Hypothalamus (tissue), 51 donors: ENCODE data around the gene ZBTB8OS.
"Not testable (repeated sequence)": the region's sequence is repeated elsewhere in the genome, so short reads cannot be mapped to it uniquely, and the experiment has no call there.

Source experiments
- DNase-seq, 51 donors: peaks; one replicate each; lab custom pipeline; 2025; lab: John Stamatoyannopoulos, UW

Gene ZBTB8OS

DNA sequence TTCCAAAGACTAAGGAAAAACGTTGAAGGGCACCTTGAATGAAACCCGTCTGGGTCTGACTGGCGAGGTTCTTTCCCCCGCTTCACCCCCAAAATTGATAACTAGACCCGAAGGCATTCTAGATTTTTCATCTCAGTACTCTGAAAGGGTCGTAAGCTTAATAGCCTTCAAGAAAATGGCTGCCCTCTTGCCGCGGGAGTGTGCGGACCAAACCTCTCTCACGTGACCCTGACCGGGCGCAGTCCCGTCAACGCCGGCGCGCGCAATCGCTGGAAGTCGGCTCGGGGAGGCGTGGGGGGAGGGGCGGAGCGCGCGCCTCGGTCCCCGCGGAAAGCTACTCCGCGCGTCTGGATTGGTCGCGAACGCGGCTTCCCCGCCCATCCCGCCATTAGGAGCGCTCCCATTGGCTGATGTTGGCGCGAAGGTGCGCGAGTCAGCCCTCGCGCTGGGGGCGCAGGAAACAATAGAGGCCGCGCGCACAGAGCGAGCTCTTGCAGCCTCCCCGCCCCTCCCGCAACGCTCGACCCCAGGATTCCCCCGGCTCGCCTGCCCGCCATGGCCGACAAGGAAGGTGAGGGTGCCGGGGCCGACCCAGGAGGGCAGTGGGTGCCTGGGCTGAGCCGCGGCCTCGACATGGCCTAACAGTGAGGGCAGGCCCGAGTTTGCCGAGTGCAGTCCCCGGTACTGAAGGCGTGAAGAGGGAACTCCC lies 556 bp upstream of the ZBTB8OS start, which contains the start of gene RBBP4:
Gene RBBP4 (plus strand): TSS at position 457 of the 709 bp plus-strand sequence. CDS start 99 bp downstream, at position 556.
- peak; percentile 83 to 99 (median 95) for DNase-seq

DNA sequence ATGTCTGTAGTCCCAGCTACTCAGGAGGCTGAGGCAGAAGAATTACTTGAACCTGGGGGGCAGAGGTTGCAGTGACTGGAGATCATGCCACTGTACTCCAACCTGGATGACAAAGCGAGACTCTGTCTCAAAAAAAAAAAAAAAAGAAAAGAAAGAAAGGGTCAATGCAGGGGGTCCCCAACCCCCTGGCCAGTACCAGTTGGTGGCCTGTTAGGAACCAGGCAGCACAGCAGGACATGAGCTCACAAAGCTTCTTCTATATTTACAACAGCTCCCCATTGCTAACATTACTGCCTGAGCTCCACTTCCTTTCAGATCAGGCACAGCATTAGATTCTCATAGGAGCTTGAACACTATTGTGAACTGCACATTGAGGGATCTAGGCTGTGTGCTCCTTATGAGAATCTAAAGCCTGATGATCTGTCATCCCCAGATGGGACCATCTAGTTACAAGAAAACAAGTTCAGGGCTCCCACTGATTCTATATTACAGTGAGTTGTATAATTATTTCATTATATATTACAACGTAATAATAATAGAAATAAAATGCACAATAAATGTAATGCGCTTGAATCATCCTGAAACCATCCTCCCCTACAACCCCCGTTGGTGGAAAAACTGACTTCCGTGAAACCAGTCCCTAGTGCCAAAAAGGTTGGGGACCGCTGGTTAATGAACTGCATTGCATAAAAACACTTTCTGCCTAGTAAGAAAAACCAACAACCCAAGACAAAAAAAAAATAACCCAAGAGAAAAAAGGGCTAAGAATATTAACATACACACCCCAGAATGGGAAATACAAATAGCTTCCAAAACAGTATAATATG lies 2.8 kb downstream of the ZBTB8OS start:
- no peak for DNase-seq

DNA sequence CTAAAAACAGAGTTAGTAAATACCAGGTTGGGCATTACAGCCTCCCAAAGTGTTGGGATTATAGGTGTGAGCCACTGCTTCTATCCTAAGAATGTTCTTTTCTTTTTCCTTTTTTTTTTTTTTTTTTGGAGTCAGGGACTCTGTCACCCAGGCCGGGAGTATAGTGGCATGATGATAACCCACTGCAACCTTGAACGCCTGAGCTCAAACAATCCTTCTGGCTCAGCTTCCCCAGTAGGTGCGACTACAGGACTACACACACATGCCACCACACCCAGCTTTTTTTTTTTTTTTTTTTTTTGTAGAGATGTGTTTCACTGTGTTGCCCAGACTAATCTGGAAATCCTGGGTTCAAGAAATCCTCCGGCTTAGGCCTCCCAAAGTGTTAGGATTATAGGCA lies 5.9 kb downstream of the ZBTB8OS start:
- DNase-seq, result no peak

DNA sequence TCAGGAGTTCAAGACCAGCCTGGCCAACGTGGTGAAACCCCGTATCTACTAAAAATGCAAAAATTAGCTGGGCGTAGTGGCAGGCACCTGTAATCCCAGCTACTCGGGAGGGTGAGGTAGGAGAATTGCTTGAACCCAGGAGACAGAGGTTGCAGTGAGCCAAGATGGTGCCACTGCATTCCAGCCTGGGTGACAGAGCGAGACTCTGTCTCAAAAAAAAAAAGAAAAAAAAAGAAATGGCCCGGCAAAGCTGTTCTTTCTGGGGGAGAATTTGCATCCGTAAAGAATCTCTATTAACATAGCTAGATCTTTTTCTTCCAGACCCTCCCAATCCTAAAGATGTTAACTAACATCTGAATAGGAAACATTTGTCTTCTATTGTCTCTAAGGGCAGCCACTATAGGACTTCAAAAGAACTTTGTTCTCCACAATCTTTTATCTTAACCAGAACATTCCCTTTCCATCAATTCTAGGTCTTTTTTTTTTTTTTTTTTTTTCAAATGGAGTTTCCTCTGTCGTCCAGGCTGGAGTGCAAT lies 8.0 kb downstream of the ZBTB8OS start:
- not testable (repeated sequence) for DNase-seq

DNA sequence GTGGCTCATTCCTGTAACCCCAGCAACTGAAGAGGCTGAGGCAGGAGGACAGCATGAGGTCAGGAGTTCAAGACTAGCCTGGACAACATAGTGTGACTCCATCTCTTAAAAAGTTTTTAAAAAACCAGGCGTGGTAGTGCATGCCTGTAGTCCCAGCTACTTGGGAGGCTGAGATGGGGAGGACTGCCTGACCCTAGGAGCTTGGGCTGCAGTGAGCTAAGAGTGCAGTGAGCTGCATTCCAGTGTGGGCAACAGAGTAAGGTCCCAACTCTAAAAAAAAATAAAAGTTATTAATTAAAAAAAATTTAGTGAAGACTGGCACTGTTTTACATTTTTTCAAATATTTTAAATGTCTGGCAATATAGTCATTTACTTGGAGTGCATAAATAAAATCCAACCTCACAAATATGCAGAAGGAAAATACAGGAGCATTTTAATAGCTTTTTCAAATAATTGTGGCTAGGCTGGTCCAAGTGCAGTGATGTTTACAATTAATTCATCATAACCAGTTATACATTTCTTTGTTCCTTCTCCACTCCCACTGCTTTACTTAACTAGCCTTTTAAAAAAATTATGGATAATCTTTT lies 10.8 kb downstream of the ZBTB8OS start:
- no peak for DNase-seq

DNA sequence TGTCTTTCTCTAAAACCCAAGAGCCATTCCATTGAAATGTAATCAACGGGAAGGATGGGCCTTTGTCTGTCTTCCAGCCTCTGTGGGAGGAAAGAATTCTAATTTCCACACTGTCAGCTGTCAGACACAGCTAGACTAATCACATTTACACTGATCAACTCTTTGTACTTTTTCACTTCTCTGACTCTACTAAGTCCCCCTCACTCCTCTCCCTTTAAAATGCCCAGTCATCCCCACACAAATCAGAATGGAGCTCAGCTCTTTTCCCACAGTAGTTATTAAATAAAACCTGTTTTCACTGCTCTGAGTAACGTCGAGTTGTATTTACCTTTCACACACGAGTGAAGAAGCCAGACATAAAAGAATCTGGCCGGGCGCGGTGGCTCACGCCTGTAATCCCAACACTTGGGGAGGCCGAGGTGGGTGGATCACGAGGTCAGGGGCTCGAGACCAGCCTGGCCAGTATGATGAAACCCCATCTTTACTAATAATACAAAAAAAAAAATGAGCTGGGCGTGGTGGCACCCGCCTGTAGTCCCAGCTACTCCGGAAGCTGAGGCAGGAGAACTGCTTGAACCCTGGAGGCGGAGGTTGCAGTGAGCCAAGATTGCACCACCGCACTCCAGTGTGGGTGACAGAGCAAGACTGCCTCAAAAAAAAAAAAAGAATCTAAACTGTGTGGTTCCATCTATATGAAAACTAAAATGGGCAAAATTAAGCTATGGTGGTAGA lies 13.3 kb downstream of the ZBTB8OS start:
- DNase-seq, result no peak

DNA sequence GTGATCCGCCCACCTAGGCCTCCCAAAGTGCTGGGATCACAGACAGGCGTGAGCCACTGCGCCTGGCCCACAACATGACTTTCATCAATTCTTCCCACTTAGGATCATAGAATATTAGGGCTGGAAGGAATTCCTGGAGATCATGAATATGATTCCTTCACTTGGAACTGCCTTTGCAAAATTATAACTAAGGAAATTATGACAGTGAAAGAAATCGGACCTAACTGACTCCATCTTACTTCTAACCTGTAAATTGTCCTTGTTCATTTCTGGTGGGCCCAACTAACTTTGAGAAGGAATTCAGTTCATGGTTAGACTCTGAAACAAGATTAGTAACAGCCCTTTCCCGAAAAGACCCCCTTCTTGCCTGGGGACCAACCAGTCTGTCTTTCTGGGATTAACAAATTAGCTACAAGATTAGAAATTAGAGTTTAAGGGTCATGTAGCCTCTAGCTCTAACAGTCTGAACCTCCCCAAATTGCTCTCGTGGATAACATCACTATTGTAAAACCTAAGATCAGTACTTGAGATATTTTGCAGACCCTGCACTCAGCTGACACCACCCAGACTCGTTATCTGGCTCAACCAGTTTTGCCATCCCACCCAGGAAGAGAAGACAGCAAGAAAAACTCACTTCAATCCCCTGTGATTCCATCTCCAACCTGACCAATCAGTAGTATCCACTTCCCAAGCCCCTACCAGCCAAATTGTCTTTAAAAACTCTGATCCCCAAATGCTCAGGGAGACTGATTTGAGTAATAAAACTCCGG lies 14.7 kb downstream of the ZBTB8OS start:
- no peak for DNase-seq

DNA sequence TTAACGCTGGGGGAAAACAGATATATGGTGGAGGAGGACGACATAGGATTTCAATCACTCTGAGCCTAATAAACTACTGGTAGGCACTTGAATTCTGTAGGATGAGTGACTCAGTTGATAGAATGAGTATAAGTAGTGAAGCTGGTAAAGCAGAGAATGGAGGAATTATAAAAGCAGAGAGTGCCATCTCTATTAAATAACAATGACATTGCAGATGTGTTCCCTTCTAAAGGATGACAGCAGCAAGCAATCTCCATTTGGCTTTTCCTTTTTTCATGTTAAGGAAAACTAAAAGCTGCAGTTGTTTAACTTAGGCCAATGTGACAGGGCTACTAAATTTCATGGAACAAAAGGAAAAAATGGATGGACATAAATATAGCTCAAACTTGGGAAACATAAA lies 17.5 kb downstream of the ZBTB8OS start:
- DNase-seq, result no peak

DNA sequence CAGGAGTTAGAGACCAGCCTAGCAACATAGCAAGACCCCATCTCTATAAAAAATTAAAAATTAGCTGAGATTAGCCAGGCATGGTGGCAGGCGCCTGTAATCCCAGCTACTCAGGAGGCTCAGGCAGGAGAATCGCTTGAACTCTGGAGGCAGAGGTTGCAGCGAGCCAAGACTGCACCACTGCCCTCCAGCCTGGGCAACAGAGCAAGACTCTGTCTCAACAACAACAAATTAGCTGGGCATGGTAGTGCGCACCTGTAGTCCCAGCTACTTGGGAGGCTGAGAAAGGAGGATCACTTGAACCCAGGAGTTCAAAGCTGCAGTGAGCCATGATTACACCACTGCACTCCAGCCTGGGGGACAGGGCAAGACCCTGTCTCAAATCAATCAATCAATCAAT lies 20.2 kb downstream of the ZBTB8OS start:
- not testable (repeated sequence) for DNase-seq

DNA sequence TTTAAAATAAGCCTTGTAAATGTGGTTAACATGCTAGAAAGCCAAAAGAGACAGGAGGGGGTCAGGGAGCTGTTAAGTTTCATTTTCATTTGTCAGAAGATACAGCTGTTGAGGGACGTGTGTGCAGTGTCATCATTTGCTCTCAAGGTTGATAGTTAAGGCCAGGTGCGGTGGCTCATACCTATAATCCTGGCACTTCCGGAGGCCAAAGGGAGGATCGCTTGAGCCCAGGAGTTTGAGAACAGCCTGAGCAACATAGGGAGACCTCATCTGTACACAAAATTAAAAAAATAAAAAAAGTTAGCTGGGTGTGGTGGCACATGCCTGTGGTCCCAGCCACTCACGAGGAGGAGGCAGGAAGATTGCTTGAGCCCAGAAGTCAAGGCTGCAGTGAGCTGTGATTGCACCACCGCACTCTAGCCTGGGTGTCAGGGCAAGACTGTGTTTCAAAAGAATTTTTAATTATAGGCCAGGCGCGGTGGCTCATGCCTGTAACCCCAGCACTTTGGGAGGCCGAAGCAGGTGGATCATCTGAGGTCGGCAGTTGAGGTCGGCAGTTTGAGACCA lies 22.7 kb downstream of the ZBTB8OS start:
- DNase-seq, result no peak

DNA sequence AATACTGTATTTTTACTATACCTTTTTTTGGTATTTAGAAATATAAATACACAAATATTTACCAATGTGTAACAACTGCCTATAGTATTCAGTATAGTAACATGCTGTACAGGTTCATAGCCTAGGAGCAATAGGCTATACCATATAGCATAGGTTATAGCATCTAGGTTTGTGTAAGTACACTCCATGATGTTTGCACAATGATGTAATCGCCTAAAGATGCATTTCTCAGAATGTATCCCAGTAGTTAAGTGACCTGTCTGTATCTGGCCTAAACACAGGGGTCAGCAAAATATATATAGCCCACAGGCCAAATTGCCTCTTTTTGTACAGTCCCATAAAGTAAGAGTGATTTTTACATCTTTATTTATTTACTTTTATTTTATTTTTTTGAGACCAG lies 24.2 kb downstream of the ZBTB8OS start:
- no peak for DNase-seq

DNA sequence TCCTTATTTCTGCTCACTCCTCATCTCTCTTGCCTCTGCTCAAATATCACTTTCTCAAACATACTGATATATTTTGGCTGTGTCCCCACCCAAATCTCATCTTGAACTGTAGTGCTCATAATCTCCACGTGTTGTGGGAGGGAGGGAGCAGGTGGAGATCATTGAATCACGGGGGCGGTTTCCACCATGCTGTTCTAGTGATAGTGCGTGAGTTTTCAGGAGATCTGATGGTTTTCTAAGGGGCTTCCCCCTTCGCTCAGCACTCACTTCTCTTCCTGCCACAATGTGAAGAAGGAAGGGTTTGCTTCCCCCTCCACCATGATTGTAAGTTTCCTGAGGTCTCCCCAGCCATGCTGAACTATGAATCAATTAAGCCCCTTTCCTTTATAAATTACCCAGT lies 26.6 kb downstream of the ZBTB8OS start:
- DNase-seq, result no peak

DNA sequence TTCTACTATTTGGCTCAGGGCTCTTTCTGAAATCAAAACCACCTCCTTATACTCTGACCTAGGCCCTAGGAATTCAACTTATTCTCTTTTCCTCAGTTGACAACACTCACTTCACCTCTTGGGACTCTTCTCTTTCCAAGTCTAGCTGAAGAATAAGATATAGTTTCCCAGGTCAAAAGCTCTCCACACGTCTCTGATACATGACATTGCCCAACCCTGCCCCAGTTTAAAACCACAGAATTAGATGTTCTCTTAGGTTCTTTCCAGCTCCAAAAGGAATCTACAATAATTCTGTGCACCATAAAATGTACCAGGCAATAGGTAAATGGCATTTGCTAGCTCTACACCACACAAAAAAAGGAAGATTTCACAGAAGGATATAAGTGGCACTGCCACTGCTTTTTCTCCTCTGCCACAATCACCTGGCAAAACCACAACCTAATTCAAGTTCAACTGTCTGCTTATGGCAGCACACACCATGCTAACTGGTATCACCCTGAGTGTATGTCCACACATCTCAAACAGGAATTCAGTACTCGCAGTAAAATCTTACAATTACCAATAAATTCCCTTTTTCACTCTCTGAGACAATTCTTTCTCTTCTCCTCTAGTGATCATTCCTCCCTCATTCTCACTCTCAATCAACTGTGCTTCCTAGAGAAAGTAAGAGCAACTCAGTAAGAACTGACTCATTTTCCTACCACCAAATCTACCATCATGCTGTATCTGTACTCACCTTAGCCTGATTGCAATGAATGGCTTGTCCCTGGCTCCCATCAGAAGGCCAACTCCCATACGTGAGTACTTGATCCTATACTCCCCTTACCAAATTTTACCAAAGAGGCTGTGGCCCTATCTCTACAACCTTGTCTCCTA lies 27.3 kb downstream of the ZBTB8OS start:
- no peak for DNase-seq

DNA sequence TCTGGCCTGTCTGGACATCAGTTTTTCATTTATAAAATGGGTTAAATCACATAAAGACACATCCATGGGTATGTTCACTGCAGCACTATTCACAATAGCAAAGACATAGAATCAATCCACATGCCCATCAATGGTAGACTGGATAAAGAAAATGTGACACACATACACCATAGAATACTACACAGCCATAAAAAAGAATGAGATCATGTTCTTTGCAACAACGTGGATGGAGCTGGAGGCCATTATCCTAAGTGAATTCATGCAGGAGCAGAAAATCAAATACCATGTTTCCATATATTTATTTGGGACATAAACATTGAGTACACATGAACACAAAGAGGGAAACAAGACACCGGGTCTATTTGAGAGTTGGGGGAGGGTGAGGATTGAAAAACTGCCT lies 28.1 kb downstream of the ZBTB8OS start:
- DNase-seq, result no peak

DNA sequence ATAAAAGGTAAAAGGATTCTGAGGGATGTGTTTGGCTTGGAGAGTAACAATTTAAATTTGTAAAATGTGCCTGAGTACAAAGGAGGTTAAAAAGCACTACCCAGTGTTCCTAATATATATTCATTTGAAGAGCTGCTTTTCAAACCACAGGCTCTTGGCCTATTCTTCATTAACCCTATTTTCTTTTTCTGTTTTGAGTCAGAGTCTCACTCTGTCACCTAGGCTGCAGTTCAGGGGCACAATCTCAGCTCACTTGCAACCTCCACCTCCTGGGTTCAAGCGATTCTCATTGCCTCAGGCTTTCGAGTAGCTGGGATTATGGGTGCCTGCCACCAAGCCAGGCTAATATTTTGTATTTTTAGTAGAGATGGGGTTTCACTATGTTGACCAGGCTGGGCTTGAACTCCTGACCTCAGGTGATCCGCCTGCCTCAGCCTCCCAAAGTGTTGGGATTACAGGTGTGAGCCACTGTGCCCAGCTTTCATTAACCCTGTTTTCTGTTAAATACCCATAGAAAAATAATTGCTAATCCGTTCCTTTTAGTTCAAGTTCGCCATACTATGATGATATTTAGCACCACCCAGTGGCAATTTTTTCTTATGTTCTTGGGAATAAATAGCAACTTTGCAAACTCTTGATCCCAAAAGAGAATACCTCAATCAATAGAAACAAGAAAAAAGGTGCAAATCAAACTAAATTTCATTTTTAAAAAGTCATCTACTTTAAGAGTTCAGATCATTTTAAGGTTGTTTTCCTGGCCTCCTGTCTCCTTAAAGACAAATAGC lies 30.5 kb downstream of the ZBTB8OS start:
- no peak for DNase-seq

DNA sequence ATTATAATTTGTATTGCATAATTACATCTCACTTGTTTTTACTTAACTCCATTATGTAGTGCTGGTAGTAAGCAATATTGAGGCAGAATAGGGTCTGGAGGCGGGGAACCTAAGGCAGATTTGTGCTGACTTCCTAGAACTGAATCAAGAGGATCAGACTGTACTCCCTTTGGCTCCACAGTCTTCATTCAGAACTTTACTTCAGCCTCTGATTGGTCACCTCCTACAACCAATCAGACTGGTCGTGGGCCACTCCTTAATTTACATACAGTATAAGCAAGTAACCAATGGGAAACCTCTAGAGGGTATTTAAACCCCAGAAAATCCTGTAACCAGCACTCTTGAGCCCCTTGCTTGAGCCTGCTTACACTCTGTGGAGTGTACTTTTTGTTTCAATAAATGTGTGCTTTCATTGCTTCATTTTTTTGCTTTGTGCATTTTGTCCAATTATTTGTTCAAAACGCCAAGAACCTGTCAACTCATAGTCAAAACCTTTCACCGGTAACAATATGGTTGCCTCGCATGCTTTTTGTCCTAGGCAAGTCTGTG lies 31.6 kb downstream of the ZBTB8OS start:
- no peak for DNase-seq

DNA sequence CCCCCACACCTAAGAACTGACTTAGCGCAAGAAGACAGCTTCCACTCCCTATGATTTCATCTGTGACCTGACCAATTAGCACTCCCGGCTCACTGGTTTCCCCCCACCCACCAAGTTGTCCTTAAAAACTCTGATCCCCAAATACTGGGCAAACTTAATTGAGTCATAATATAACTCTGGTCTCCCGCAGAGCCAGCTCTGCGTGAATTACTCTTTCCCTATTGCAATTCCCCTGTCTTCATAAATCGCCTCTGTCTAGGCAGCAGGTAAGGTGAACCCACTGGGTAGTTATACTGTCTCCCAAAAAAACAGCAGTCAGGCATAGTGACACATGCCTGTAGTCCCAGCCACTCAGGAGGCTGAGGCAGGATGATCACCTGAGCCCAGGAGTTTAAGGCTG lies 36.9 kb downstream of the ZBTB8OS start:
- no peak for DNase-seq
